ENCODE results near the gene MARF1.
"Not testable (repeated sequence)": the region's sequence is repeated elsewhere in the genome, so short reads cannot be mapped to it uniquely, and the experiment has no call there.

Gene MARF1

DNA sequence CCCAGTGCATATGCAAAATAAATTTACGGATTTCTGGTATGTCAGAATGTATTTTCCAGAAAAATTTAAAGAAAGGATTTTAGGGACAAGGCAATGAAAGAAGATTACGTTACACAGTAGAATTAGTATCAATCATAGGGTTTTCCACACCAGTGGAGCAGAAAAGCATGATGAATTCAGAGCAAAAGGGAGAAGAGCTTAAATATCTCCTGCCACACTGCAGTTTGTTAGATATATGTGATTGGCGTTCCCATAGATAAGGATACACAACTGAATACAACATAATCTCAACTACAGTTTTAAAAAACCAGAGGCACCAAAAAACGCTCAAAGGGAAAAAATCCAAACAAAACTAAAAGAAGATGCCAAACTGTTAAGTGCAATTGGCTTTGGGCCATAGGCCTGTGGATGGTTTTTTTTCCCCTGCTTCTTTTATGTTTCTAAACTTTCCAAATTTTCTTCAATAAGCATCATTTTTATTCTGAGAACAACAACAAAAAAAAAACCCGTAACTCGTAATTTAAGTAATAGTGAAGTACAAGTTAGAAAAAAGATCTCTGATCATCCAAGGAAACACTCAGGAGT, 22.3 kb downstream of the MARF1 start:
- no peak for DNase-seq

DNA sequence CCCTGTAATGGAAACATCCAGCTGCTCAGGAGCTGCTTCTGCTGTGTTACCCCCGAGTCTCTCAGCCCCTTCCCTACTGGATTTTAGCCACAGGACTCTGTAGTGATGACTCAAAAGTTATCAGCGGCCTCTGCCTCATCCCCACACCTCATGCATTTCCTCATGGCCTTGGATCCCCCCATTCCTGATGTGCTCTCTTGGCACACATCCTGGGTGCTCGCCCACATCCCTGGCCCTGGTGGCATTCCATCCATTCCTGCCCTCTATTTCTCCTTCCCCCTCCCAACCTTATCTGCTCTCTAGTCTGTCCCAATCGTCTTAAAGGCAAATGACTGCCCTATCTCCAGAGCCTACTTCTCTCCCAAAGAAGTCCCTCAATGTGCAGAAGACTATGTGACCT, 24.6 kb downstream of the MARF1 start:
- DNase-seq: no peak

DNA sequence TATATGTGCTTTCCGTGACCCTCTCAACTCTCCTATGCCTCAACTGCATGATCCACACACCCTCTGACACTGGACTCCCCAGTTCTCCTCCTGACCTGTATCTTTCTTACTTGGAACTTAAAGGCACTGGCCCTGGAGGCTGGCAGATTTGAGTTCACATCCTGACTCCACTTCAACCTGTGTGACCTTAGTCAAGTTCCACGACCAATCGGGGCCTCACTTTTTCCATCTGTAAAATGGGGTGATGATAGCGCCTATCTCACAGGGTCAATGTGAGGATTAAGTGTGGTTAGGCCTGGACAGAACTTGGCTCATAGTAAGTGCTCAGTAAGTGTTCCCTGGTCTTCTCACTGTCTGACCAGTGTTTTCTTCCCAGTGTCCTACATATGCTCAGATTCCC, 25.1 kb downstream of the MARF1 start:
- DNase-seq: no peak

DNA sequence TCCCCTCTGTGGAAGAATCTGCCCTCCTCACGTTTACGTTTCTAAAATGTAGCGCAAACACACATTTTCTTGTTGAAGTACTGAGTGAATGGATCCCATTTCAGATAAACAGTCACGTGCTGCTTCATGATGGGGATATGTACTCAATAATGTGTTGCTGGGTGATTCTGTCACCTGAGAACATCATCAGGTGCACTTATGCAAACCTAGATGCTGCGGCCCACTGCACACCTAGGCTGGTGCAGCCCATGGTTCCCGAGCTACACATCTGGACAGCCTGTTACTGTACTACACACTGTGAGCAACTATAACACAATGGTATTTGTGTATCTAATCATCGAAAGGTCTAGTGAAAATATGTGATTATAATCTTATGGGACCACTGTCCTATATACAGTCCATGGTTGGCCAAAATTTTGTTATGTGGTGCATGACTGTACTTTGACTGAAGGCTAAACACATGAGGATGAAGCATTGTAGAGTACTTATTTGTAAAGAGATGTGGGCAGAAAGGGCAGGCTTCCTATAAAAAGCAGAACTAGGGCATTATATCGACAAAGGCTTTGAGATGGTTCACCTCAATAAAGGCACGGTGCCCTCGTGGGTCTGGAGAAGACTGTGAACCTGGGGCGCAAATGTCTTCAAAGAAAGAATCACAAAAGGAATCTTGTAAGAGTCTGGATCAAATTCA, 26.3 kb downstream of the MARF1 start:
- no peak for DNase-seq

DNA sequence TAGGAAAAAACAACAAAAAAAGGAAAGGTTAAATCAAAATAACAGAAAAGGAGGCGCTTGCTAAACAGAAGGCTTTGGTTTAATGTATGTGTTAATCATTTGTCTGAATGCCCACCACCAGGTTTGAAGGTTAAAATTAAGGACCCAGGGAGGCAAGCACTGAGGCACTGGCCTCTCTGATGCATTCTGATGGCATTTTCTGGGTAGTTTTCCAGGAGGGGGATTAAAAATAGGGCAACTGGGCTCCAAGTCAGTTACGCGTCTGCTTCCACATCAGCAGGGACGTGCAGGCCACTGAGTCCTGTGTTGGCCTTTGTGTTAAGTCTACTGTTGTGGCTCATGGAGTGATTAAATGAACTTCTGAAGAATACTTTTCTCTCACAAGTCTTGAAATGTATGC, 26.9 kb downstream of the MARF1 start:
- DNase-seq: no peak

DNA sequence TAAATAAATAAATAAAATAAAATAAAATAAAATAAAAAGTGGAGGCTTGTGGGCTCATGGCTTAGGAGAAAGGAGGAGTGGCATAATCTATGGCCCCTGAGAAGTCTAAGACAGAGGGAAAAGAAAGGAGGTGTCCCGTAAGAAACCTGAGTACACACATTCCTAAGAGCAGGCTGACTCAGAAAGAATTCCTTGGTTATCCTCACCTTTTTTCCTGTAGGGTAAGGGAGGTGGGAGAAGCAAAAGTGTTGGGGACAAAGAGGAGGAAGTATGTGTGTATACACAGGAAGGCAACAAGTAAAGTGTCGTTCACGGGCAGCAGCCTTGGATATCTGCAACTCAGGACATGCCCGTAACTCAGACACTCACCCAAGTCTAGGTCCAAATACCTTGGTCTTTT, 29.3 kb downstream of the MARF1 start:
- no peak for DNase-seq

DNA sequence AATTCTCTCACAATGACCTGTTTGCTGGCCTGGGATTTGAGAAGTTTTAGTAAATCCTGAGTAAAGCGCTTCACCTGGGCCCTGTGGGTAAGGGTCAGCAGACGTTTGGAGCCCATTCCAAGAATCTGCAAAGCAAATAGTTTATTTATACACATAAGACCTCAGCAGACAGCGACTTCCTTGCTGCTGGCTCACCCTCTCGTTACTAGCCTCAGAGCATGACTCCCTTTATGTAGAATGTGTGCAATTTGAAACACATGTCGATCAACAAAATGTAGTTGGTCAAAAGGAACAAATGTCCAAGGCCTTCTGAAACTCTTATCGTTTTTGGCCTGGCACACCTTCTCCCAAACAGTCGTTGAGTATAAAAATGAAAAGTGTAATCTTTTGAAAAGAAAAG, 31.3 kb downstream of the MARF1 start:
- DNase-seq: no peak

DNA sequence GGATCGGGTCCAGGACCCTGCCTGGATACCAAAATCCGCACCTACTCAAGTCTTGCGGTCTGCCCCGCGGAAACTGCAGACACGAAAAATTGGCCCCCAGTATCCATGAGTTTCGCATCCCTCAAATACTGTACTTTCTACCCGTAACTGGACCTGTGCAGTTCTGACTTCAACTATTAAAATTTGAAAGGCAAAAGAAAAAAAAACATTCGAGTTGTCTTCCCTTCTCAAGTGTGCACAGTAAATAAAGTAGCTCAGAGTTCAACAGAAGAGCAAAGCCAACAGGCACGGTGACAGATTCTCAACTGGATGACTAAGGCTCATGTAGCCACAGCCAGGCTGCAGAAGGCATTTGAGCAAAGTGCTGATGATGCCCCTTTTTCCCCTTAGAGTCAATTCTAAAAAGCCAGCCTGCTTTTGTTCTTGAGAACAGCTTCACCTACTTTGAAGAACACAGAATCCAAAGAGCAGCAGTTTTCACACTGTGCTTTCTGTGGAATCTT, 32.5 kb downstream of the MARF1 start:
- no peak for DNase-seq

DNA sequence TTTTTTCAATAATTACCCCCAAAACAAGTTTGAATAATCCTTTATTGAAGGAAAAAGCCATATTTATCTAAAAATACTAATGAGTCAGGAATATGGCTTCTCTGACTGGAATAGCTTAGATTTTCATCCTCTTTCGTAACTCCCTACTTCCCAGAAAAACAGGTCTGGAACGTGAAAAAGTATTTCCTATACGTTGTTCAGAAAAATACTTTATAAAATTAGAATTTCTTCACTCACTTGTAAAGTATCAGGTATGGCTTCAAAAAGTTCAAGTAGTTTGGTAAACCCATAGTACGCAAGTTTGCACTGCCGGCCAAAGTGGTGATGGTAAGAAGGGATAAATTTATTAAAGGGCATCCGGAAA, 33.7 kb downstream of the MARF1 start:
- no peak for DNase-seq

DNA sequence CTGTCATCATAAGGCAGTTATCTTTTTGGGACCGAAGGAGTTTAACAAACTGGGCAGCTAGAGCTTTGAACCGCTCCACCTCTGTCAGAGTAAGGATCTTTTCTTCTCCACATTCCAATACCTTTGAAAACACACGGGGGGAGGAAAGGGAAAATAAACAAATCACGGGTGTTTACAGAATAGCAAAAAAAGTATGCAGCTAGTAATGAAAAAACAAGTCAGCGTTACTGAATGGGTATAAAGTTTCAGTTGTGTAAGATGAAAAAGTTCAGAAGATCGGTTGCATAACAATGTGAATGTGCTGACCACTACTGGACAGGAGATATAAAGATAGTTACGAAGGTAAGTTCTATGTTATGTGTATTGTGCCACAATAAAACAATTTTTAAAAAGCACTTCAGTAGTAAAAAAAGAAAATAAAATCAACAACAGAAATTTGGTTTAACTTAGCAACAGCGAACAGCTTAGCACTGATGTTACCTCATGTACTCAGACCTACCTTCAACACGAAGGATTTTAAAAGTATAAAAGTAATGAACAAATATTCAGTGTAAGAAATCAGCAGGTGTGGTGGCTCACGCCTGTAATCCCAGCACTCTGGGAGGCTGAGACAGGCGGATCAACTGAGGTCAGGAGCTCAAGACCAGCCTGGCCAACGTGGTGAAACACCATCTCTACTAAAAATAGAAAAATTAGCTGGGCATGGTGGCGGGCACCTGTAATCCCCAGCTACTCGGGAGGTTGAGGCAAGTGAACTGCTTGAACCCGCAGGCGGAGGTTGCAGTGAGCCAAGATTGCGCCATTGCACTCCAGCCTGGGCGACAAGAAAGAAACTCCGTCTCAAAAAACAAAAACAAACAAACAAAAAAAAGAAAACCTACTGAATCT, 34.3 kb downstream of the MARF1 start:
- no peak for DNase-seq

DNA sequence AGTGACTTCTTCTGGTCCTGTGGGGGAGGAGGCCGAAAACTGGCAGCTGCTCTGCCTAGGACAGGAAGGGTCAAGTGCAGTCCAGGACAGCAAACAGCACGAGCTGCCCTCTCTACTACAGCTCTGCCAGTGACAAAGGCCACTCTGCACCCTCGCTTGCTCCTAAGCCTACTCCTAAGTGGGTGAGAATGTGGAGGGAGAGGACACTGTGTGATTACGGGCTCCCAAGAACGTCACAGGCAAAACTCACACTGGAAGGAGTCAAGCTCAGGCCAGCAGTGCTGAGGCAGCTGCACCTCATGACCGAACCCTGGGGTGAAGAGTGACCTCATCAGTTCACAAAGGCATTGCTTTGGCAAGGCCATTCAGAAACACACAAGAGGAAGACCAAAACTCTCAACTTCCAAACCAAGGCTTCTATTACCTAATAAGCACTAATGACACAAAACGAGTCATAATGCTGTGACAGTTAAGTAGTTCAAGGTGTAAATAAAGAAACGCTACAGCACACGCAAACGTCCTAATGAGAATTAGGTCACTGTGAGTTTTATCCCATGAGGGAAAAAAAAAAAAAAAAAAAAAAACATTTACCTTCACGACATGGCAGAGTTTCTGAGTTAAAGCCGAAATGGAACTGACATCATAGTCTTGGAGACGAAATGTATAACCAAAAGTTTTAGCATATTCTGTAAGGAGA, 35.1 kb downstream of the MARF1 start:
- no peak for DNase-seq

DNA sequence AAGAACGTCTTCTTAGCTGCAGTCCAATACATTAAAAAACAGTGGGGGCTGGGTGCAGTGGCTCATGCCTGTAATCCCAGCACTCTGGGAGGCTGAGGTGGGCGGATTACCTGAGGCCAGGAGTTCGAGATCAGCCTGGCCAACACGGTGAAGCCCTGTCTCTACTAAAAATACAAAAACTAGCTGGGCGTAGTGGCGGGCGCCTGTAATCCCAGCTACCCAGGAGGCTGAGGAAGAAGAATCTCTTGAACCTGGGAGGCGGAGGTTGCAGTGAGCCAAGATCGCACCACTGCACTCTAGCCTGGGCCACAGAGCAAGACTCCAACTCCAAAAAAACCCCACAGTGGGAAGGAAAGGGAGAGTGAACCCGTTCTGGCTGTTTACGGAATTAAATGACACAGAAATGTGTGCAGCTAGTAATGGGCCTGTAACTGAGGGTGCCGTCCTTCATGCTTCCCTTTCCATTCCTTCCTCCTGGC, 35.7 kb downstream of the MARF1 start:
- DNase-seq: not testable (repeated sequence)

DNA sequence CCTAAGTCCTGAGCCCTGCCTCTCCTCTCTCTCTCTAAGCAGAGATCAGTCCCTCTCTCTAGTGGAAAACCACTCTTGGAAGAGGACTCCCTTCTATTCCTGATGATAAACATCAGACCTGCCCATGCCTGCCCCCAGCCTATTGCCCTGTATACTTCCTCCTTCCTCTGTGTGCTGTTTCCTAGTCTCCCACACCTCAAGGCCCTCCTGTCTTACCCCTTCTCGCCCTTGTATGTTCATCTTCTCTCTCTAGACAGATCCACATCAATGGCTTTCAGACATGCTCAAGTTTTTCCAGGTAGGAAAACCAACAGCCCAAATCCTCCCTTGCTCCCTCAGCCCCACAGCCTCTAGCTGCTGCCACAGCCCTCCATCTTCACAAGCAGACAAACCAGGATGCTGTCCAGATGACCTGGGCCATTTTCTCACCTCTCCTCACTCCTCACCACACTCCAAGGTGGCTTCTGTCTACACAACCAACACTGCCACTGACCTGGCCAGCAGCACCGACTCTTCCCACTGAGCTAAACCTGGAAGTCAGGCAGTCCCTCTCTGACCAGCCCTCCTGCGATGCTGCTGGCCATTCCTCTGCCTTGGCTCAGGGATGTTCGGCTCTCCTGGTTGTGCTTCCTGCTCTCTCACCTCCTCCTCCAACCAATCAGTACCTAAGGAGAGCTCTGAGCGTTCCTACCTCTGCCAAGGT, 36.3 kb downstream of the MARF1 start:
- no peak for DNase-seq

DNA sequence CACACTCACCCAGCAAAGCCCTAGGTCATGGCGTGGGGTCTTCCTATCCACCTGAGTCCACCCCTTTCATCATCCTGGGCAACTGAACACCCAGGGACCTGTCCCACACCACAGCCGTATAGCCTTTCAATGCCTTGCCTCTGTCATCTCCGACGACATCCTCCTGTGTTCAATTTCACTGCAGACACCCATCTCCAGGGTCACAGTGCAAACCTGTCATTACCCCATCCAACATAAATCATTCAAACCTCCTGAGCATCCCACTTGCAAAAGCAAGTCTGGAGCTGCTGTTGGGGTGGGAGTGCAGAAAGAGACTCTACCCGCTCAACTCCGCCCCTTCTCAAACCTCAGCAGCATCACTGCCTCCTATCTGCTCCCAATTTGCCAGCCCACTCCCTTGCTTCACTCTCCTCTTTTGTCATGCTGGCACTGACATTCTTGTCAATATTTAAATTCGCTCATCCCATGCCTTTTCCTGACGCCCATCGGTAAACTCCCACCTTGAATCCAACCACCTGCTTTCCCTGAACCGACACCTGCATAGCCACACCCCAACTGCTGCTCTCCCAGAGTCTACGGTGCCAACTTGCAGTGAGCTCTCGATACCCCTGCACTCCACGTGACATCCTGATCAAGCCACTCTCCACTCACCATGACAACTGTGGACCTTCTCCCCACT, 37.0 kb downstream of the MARF1 start:
- DNase-seq: no peak

DNA sequence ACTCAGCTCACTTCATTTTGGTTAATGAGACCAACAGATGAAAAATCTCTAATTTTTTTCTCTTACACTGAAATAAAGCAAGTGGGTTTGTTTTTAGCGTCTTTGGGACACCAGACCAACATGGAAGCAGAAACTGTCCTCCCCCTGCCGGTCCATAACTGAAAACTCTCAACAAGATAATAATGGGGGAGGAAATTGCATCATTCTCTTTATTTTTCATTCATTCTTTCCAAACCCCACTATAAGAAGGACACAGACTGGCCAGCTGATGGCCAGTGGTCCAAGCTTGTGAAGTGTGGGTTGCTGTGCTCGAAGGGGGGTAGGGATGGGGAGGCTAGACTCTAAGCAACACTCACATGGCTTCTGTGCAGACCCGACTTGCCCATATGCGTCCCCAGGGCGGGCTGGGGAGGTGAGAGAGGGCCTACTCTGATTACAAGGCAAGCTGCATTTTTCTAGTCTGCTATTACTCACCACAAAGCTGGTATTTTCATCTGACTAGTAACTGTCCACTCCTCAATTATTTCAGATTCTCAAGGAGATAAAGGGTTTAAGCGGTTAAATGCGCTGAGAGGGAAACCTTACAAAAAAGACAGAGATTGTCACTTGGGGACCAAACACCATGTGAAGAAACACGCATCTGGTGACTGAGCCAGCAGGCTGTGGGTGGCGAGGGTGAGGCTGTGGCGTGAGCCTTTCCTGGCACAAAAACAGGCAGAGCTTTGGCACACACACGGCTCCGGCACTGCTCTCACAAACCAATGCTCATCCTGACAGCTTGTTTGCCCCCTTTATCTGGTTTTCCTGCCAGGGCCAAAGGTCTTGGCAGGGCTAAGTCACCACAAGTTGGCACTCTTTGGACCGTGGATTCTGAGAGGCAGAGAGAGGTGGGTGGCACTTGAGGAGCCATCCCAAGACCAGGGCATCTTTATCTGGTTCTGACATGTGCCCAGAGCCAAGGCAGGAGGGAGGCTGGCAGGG, 38.2 kb downstream of the MARF1 start:
- DNase-seq: no peak

DNA sequence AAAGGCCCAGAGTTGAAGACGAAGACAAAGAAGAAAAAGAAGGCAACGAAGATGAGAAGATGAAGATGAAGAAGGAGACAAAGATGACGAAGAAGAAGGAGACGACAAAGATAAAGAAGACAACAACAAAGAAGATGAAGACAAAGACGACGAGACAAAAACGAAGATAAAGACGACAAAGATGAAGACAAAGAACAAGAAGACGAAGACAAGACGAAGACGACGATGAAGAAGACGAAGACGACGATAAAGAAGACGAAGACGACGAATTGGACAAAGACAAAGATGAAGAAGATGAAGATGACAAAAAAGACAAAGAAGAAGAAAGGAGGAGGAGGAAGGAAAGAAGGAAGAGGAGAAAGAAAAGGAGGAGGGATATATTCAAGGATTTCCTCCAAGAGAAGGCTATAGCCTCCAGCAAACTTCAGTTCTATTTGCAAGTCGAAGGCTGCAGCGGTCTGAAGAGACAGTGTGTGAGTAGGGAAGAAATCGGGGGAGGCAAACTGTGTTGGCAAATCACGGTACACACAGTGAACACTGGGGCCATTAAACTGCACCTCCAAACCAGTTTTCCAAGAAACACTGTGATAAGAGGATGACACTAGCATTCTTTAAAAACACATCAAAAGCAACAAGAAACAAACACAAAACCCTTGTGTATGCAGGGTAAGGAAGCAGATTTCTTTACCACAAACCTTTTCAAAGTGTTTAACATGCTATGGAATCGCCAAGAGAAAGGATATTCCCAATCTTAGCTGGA, 40.5 kb downstream of the MARF1 start:
- no peak for DNase-seq

DNA sequence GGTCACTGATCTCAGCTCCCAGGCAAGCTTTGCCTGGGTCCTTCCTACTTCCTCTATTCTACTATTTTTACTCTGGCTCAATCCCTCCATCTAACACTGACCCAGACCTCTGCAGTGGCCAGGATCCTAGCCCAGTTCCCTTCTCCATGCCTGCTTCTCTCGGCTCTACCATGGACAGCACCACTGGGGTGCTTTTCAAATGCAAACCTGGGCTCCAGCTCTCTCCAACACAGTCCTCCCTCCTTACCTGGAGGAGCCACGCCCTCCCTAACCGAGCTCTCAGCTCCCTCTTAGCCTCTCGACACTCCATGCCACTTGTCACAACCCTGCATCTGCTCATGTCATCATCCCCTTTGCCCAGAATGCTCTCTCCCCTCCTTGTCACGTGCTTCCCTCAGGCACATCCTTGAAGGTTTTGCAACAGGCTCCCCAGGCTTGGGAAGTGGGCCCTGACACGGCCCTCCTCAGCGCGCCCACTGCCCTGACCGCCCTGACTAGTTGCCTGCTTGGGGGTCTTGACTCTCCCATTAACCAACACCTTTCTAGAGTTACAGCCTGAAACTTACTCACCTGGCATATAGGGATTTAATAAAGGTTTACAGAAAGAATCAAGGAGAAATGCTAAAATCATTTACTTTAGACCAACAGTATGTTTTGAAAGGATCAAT, 41.6 kb downstream of the MARF1 start:
- no peak for DNase-seq

DNA sequence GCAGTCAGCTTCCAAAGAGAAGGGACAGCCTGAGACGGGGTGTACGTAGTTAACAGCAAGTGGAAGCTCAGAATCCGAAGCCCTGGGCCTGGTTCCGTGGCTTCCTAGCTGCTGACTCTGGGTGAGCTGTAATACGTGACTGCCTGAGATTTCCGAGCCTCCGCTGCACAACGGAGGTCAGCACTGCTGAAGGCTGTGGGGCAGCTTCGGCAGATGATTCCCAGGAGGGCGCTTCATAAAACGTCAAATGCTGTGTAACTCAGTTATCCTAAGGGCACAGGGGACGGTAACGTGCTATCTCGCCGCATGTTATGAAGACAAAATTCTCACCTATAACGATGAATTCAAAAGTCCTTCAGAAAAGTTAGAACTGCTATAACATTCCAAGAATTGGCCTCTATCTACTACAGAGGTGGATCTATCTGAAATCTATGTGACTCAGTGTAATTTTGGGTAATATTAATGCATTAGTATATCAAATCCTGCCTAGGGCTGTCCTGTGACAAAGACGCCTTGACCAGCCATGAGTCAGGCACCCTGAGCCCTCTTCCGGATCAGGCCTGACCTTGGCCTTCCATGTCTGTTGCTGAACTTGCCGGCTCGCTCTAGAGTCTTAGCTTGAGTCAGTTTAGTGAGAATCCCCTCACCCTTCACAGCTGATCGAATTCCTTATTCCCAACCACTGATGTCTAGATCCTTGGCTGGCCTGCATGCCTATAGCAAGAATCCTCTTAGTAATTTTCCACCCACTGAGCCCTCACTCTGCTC, 43.5 kb downstream of the MARF1 start:
- no peak for DNase-seq
